Embryonic facial prominence (tissue), 1 donor: Measurements from ENCODE around the gene EIF3B.
"Not testable (repeated sequence)": the region's sequence is repeated elsewhere in the genome, so short reads cannot be mapped to it uniquely, and the experiment has no call there.

Source experiments
- DNase-seq: peaks from one replicate; pipeline ENCODE4 v3.0.0-alpha.2; 2016; ENCODE audit errors: extremely low spot score

EIF3B gene

GRCh38 chr7:2354186-2354938, at the start of gene EIF3B:
EIF3B (plus strand) TSS chr7:2354827; CDS start chr7:2354922, 95 bp downstream.
- peak; percentile 87 for DNase-seq

GRCh38 chr7:2305258-2305657, 49.4 kb upstream of the EIF3B start:
- DNase-seq: not testable (repeated sequence)

GRCh38 chr7:2306688-2307087, 47.9 kb upstream of the EIF3B start:
- no peak for DNase-seq

- no peak for DNase-seq
Observed at GRCh38 chr7:2307690-2308107, 46.9 kb upstream of the EIF3B start.

- no peak for DNase-seq
Observed at GRCh38 chr7:2309889-2310331, 44.7 kb upstream of the EIF3B start.

GRCh38 chr7:2312267-2312929, 42.2 kb upstream of the EIF3B start:
- DNase-seq: no peak

GRCh38 chr7:2313450-2314208, 41.0 kb upstream of the EIF3B start:
- DNase-seq: no peak

- DNase-seq: peak; percentile 58
Observed at GRCh38 chr7:2314209-2314955, 40.2 kb upstream of the EIF3B start, which contains the start of gene SNX8. SNX8 (minus strand) TSS chr7:2314441; CDS start chr7:2314421, 20 bp downstream.

GRCh38 chr7:2314956-2315530, 39.6 kb upstream of the EIF3B start:
- not testable (repeated sequence) for DNase-seq

- DNase-seq: no peak
Observed at GRCh38 chr7:2315787-2316186, 38.8 kb upstream of the EIF3B start.

GRCh38 chr7:2316578-2316977, 38.0 kb upstream of the EIF3B start:
- no peak for DNase-seq

GRCh38 chr7:2317556-2318293, 36.9 kb upstream of the EIF3B start:
- DNase-seq: no peak

GRCh38 chr7:2321020-2321419, 33.6 kb upstream of the EIF3B start:
- no peak for DNase-seq

- no peak for DNase-seq
Observed at GRCh38 chr7:2325162-2325561, 29.5 kb upstream of the EIF3B start.

- DNase-seq: no peak
Observed at GRCh38 chr7:2326951-2327350, 27.7 kb upstream of the EIF3B start.

- DNase-seq: no peak
Observed at GRCh38 chr7:2330493-2330892, 24.1 kb upstream of the EIF3B start.

GRCh38 chr7:2331707-2332106, 22.9 kb upstream of the EIF3B start:
- DNase-seq: no peak

GRCh38 chr7:2332606-2333231, 21.9 kb upstream of the EIF3B start:
- not testable (repeated sequence) for DNase-seq

- DNase-seq: no peak
Observed at GRCh38 chr7:2336626-2337299, 17.9 kb upstream of the EIF3B start.
